Stimulated activated CD4-positive, alpha-beta T cell treated with anti-CD3 and anti-CD28 coated beads, Interleukin-2, amount 100 ng/mL, for 24 hours (primary cell): ENCODE measurements around the gene CFD.
A peak's percentile ranks its signal among the peaks of the same experiment; 100 is the strongest.
"Not testable (repeated sequence)": the region's sequence is repeated elsewhere in the genome, so short reads cannot be mapped to it uniquely, and the experiment has no call there.

Source experiments
- DNase-seq, 2 donors: peaks; one replicate each; pipeline ENCODE4 v3.0.0-alpha.2; 2020

The CFD gene

DNA sequence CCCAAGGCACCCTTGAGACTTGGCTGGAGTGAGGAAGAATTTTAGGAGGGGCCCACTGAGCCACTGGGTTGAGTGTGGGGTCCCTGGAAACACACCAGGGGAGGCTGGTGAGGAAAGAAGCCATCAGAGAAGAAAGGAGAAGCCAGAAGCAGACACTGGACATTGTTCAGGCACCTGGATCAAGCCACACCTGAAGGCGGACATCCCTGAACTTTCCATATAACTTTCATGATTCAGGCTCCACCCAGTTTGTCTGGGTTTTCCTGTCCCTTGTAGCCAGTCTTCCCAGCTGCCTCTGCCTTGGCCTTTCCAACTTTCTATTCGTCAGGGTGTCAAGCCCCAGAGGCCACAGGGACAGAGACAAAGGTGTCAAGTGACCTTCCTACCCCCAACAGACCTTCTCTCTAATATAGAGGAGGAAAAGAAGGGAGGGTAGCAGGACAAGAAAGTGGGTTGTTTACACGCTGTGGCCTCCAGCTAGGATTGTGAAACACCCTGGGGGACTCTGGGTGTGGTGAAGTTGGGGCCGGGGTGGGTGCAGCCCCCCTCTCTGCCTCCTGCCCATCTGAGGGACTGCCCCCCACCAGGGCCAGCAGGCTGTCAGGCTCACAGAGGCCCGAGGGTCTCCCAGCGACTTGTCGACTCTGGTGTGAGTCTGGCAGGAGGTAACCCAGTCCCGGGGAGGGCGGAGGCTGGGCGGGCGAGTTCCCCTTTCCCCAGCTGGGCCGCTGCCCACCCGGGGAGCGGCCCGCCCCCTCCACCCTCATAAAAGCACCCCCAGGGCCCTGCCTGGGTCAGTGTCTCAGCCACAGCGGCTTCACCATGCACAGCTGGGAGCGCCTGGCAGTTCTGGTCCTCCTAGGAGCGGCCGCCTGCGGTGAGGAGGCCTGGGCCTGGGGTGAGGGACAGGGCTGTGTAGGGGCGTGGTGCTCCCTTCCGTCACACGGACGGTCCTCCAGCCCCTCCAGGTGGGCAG, at the start of gene CFD:
Gene CFD (plus strand): TSS at position 797 of the 976 bp plus-strand sequence. CDS start 26 bp downstream, at position 823.
- DNase-seq, result no peak

DNA sequence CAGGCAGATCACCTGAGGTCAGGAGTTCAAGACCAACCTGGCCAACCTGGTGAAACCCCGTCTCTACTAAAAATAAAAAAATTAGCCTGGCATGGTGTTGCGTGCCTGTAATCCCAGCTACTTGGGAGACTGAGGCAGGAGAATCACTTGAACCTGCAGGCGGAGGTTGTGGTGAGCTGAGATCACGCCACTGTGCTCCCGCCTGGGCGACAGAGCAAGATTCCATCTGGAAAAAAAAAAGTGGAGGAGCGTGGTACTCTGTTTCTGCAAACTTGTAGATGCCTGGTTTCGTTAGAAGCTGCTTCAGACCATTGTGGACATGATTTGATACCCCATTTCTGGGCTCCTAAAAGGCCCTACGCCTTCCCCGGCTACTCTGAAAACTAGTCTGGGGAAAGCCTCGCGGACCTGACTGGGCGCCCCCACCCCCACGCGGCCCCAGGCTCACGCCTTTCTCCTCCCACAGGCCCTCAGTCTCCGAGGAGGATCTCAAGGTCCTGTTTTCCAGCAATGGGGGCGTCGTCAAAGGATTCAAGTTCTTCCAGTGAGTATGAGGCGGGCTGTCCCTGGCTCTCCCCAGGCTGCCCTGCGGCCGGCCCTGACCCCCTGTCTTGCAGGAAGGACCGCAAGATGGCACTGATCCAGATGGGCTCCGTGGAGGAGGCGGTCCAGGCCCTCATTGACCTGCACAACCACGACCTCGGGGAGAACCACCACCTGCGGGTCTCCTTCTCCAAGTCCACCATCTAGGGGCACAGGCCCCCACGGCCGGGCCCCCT, 49.2 kb upstream of the CFD start:
- no peak for DNase-seq

DNA sequence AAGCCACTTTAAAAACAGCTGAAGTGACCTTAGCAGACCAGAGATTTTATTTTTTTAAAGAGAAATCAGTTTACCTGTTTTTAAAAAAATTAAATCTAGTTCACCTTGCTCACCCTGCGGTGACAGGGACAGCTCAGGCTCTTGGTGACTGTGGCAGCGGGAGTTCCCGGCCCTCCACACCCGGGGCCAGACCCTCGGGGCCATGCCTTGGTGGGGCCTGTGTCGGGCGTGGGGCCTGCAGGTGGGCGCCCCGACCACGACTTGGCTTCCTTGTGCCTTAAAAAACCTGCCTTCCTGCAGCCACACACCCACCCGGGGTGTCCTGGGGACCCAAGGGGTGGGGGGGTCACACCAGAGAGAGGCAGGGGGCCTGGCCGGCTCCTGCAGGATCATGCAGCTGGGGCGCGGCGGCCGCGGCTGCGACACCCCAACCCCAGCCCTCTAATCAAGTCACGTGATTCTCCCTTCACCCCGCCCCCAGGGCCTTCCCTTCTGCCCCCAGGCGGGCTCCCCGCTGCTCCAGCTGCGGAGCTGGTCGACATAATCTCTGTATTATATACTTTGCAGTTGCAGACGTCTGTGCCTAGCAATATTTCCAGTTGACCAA, 48.5 kb upstream of the CFD start:
- DNase-seq, result peak in 1 of 2 donors; percentile 7

DNA sequence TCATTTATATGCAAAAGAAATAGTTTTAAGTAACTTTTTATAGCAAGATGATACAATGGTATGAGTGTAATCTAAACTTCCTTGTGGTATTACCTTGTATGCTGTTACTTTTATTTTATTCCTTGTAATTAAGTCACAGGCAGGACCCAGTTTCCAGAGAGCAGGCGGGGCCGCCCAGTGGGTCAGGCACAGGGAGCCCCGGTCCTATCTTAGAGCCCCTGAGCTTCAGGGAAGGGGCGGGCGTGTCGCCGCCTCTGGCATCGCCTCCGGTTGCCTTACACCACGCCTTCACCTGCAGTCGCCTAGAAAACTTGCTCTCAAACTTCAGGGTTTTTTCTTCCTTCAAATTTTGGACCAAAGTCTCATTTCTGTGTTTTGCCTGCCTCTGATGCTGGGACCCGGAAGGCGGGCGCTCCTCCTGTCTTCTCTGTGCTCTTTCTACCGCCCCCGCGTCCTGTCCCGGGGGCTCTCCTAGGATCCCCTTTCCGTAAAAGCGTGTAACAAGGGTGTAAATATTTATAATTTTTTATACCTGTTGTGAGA, 47.9 kb upstream of the CFD start:
- DNase-seq, result no peak

GRCh38 chr19:812049-812746, 47.3 kb upstream of the CFD start:
- DNase-seq, result peak in 1 of 2 donors; percentile 11

GRCh38 chr19:812747-813218, 46.7 kb upstream of the CFD start:
- peak in 1 of 2 donors; percentile 12 for DNase-seq

DNA sequence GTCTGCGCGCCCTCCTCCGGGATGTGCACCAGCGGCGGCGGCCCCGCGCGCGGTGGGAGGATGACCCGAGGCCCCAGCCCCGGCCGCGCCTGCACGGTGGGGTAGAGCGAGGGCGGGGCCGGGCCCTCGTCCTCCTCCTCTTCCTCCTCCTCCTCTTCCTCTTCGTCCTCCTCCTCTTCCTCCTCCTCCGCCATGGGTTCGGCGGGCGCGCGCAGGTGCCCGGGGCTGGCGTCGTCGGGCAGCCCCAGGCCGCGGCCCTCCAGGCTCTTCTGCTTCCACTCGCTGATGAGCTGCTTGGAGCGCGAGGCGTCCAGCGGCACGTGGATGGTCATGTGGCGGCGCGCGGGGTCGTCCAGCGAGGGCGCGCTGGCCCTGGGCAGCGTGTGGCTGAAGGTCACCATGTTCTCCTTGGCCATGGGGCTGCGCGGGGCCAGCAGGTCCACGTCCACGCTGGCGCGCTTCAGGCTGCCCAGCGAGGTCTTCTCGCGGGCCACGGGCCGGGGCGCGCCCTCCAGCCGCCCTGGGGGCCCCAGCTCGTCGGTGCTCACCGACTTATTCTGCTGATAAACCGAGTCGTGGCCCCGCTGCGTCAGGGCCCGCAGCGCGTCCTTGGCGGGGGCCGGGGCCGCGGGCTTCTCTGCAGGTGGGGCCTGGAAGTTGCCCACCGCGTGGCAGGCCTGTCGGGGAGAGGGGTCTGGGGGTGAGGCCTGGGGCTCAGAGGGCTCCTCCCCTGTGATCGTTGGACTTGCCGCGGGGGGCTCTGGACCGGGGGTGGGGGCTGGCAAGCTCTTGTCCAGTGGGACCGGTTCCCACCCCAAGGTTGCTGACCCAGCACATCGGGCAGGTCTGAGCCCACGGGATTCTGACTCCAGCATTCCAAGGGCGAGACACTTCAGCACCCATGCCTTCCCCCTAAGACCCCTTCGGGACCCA, 46.0 kb upstream of the CFD start:
- DNase-seq, result peak in 1 of 2 donors; percentile 25

DNA sequence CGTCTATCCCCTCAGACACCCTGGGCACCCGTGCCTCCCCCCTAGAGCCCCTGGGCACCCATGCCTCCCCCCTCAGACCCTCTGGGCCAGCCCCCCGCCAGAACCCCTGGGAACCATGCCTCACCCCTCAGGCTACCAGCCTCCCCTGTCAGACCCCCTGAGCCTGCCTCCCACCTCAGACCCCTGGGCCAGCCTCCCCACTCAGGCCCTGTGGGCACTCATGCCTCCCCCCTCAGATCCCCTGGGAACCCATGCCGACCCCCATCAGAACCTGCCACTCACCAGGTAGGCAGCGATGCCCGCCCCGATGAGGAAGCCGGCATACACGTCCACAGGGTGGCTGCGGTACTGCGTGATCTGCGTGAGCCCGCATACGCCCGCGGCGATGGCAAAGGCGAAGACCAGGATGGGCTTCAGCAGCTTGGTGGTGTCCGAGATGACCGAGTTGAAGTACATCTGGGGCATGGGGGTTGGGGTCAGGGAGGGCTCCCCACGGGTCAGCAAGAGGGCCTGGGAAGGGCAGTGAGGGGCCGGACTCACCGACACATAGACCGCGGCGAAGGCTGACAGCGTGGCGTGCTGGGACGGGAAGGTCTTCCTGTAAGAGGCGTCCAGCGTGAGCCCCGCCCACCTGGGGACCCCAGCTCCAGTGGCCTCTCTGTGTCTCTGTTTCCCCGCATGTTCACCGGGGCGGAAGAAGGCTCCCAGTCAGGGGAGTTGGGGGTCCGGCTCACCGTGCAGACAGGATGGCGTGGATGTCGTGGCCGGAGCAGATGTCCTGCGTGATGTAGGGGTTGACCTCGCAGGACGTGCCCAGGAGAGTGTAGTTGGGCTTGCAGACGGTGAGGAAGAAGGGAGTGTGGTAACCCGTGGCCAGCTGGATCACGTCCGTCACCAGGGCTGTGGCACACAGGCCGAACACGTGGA, 45.0 kb upstream of the CFD start:
- peak in 1 of 2 donors; percentile 31 for DNase-seq

- DNase-seq, result no peak
These were observed 44.2 kb upstream of the CFD start for GRCh38 chr19:815079-815774.

DNA sequence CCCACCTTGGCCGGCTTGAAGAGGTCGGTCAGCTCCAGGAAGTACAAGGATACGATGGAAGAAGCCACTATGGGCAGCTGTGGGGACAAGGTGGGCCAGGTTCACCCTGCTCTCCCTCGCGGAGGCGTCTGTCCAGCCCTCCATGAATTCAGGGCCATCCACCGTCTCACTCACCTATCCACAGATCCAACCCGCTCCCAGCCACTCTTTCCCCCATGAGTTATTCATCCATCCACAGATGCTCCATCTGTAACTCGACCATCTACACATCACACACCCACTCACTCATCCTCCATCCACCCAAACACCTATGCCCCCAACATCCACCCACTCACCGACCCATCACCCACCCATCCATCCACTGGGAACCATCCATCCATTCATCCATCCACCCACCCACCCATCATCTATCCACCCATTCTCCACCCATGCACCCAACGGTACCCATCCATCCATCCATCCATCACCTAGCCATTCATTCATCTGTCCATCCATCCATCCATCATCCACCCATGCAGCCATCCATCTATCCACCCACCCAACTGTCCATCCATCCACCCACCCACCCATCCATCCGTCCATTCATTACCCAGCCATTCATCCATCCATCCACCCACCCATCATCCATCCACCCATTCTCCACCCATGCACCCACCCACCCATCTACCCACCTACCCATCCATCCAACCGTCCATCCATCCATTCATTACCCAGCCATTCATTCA, 43.5 kb upstream of the CFD start:
- DNase-seq, result no peak

DNA sequence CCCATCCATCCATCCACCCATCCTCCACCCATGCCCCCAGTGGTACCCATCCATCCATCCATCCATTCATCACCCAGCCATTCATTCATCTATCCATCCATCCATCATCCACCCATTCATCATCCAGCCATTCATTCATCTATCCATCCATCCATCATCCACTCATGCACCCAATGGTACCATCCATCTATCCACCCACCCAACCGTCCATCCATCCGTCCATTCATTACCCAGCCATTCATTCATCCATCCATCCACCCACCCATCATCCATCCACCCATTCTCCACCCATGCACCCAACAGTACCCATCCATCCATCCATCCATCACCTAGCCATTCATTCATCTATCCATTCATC, 43.0 kb upstream of the CFD start:
- no peak for DNase-seq

- DNase-seq, result not testable (repeated sequence)
These were observed 39.3 kb upstream of the CFD start for GRCh38 chr19:820212-820611.

DNA sequence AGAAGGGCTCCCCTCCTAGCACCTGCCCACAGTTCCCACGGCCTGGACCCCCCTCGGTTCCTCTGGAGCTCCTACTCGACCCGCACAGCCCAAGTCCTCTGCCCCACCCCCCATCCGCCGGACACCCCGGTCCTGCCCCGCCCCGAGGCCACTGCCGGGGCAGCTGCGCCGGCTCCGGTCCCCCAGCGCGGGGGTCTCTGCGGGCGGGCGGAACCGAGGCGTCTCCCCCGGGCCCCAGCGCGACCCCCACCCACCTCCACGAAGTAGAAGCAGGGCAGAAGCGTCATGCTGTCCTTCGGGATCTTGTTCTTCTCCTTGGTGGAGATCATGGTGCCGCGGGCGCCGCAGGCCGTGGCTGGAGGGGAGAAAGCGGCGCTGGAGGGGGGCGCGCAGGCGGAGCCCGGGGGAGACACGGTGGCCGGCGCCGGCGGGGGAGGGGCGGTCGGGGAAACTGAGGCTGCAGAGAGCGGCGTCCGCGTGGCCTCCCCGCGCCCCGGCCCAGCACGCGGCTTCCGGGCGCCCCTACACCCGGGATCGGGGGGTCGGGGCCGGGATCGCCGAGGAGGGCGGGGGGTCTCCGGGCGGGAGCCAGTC, 38.1 kb upstream of the CFD start:
- DNase-seq, result no peak

DNA sequence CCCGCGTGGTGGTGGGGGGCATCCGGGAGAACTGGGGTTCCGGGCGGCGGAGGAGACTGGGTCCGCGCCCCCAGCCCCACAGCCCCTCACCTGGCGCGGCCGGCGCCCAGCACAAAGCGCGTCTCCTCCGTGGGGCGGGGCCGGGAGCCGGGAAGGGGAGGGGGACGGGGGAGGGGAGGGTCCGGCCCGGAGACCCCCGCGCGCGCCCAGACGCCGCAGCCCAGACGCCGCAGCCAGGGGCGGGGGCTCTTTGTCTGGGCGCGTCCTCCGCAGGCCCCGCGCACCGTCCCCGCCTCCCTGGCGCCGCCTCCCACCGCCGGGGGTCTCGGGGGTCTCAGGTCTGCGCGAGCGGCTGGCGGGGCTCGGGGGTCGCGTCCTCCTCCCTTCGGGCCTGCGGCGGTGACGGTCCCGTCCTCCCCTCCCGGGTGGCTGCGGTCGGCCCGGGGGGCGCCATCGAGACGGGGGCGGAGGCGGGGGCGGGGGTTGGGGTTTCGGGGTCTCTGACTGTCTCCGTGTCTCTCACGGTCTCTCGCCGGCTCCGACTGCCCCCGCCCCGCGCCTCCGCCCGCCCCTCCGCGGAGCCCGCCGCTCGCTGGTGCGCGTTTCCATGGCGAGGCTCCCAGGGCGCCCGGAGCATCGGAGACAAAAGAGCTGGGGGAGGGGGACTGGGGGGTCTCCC, 37.5 kb upstream of the CFD start, which contains the start of gene PLPPR3:
Gene PLPPR3 (minus strand): TSS at position 131 of the 679 bp plus-strand sequence. CDS start 396 bp downstream, outside the sequence.
- no peak for DNase-seq

- DNase-seq, result no peak
These were observed 35.8 kb upstream of the CFD start for GRCh38 chr19:823565-824121.

GRCh38 chr19:824885-825284, 34.6 kb upstream of the CFD start:
- no peak for DNase-seq
